Retinal pigment epithelial cell (primary cell): ENCODE measurements around the gene BFSP1.
A peak's percentile ranks its signal among the peaks of the same experiment; 100 is the strongest.

Source experiments
- DNase-seq: peaks from one replicate; pipeline ENCODE4 v3.0.0-alpha.2; 2010; ENCODE audit warnings: low read depth
- H3K4me3 ChIP-seq: 2 replicates; pipeline ENCODE4 v1.5.1; 2011; ENCODE audit warnings: mild to moderate bottlenecking, low read length, control low read depth, moderate library complexity
- CTCF ChIP-seq: conservative IDR thresholded peaks from 2 replicates; pipeline ENCODE4 v1.5.1; 2011; ENCODE audit warnings: low read depth, low read length, control low read depth, inconsistent platforms

Gene BFSP1

DNA sequence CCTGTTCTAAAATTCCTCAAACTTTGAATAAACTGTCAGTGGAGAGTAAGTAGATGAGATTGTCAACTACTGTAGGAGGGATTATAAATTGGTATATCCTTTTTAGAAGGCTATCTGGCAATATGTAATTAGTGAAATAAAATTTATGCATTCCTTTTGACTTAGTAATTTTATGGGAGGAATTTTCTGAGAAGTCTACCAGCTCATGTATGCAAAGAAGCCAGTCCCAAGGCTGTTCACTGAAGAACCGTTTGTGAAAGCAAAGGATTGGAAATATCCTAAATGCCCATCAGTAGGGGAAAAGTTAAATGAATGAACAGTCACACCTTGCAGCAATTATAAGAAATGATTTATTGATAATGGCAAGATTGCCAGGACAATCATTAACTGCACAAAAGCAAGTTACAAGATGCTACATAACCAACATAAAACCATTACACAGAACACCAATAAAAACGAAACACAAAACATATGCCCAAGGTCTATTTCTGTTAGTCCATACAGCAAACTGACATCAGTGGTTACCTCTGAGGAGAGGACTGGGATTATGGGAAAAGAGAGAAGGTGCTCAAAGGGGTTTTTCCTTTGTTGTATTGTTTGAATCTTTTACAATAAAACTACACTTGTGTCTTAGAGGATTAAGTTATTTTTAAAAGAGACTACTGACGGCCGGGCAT is 34.1 kb upstream of the BFSP1 start:
- no peak for TF ChIP-seq CTCF
- DNase-seq, result peak; percentile 51

GRCh38 chr20:17562804-17563305 is 31.7 kb upstream of the BFSP1 start:
- DNase-seq, result peak; percentile 90
- no peak for TF ChIP-seq CTCF
- no peak overlapping the region for H3K4me3 ChIP-seq

More for the DNA sequence above, 34.1 kb upstream of the BFSP1 start:
- H3K4me3 ChIP-seq, result no peak overlapping the region

GRCh38 chr20:17560344-17561074 is 29.3 kb upstream of the BFSP1 start:
- H3K4me3 ChIP-seq, result no peak overlapping the region
- no peak for TF ChIP-seq CTCF
- no peak for DNase-seq

DNA sequence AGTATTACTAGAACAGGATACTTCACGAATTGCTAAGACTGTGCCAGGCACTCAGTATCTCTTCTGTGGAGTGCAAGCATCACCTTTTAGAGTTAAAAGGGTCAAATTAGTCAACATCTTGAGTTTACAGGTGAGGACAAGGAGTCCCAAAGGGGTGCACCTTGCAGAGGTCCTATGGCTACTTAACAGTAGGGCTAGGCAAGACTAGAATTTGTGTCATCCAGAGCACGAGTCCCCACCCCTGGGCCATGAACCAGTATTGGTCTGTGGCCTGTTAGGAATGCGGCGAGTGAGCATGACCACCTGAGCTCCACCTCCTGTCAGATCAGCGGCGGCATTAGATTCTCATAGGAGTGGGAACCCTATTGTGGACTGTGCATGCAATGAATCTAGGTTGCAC is 28.2 kb upstream of the BFSP1 start:
- DNase-seq, result no peak
- TF ChIP-seq CTCF, result no peak
- H3K4me3 ChIP-seq, result no peak overlapping the region

DNA sequence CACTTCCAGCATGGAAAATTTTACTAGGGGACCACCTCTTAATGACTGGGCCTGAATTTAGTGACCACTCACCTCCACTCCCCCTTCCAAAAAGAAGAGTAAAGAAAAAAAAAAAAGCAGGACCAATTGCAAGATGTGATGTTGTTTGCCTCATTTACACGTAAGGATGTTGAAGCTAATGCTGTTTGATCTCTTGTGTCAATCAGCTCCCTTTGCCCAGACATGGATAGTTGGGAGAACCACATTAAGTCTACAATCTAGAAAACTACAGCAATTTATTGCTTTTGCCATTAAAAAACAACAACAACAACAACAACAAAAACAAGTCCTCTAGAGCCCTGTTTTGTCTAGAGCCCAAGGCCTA is 27.7 kb upstream of the BFSP1 start:
- no peak for DNase-seq
- H3K4me3 ChIP-seq, result no peak overlapping the region
- no peak for TF ChIP-seq CTCF

DNA sequence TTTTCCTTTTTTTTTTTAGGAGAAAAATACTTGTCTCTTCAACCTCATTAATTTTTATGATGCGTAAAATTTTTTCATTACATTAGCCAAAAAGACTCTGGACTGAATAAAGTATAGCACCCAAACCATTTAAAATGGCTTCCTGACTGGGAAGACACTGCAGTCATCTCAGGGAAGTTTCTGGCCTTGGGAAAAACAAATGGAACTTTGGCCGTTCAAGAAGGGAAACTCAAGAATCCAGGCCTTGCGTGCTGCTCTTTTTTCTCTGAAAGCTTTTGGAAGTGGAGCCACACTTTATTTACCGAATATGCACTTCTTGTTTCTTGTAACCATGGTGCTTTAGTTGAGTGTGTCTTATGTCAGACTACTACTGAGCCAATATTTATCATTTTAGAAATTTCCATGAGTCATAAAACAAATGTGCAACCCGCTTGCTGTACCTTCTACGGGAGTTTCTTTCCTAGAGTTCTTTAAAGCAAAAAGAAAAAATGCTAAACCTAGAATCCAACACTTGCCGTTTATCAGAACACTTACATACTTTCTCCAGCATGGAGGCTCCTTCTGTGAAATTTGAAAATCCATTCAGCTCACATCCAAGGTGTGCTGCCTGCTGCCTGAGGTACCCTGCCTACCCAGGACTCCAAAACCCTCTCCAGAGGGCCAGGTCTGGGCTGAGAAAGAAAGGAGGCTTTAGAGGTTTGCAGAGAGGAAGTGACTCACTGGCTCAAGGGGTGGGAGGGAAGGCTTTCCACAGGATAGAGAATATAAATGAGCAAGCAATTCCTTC is 27.2 kb upstream of the BFSP1 start:
- DNase-seq, result peak; percentile 75
- TF ChIP-seq CTCF, result no peak
- peak overlapping the region; percentile 5 for H3K4me3 ChIP-seq
